Measurements from ENCODE around the gene NR4A3. TPM values are rescaled to one million over a fixed set of nuclear protein-coding genes. Genes with fewer than 3 reads are reported as not detected.

NR4A3 gene
- total and polyA plus RNA-seq, 9 of the 15 experiments (the other 6 are each of a cell fraction or from before 2014, with no cell fraction given), result 0.04 to 0.07 TPM; not detected in 7

DNA sequence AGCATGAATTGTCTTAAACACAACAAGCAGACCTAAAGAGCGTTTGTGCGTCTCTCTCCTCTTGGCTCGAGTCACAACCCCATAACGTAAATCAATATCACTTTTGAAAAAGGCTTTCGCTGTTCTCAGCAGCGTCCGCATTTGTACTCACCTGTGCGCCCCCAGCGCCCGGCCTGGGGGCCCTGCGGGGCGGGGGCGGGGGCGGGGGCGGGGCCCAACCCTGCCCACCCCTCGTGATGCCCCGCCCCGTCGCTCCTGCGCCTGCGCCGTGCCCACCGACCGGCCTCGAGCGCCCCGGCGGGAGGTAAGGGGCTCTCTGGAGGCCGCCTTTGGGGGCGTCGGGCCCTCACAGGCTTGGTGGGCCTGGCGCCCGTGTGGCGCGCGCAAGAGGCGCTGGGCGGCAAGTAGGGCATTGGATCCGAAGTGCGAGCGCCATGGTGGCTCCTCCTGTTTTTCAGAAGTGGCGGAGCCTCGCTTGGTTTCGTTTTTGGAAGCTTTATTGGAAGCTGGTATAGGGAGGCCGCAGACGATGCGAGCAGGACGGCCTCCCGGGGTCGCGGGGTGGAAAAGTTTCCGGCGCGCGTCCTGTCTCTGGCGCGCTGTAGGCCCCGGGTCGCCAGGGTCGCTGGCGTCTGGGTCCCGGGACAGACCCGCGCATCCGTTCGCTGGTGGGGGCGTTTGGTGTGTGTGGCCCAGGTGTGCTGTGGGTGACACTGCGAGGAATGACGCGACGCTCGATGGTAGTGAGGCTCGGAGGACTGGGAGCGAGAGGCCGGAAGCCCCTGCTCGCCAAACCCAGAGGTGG, 84.9 kb downstream of the NR4A3 start, which contains the start of gene STX17 (continued):
- TF ChIP-seq NONO (IDR thresholded peaks at IDR 0.05; ENCODE audit: low read depth in 2 of 2, low read length in 1 of 2) (no peak), ARID3B (CRISPR knock-in tag; IDR thresholded peaks at IDR 0.05; ENCODE audit: borderline replicate concordance) (no peak), KAT7 (CRISPR knock-in tag; IDR thresholded peaks at IDR 0.05; ENCODE audit: borderline replicate concordance) (no peak), NFXL1 (CRISPR knock-in tag; IDR thresholded peaks at IDR 0.05) (no peak), ZNF592 (IDR thresholded peaks at IDR 0.05) (no peak), MLLT1 (IDR thresholded peaks at IDR 0.05) (0 out of 4 replicates have a peak, but pooled peaks of 1 of the 2 experiments have one; percentile 36), CBX8 (IDR thresholded peaks at IDR 0.05; ENCODE audit: borderline replicate concordance, extremely low read depth, low read depth, low read length, poor library complexity, severe bottlenecking) (no peak), XRCC5 (IDR thresholded peaks at IDR 0.05; ENCODE audit: low read depth, low read length) (no peak), EWSR1 (IDR thresholded peaks at IDR 0.05; ENCODE audit: borderline replicate concordance, low read depth, partially characterized antibody) (no peak), BDP1 (IDR thresholded peaks at IDR 0.05; ENCODE audit: insufficient read depth, insufficient read length) (no peak), ZNF785 (CRISPR knock-in tag; IDR thresholded peaks at IDR 0.05) (no peak), IFI16 (CRISPR knock-in tag; IDR thresholded peaks at IDR 0.05) (no peak), SMAD3 (CRISPR knock-in tag; conservative IDR thresholded peaks at IDR 0.05) (no peak)
- TF ChIP-seq, protein P1, sequence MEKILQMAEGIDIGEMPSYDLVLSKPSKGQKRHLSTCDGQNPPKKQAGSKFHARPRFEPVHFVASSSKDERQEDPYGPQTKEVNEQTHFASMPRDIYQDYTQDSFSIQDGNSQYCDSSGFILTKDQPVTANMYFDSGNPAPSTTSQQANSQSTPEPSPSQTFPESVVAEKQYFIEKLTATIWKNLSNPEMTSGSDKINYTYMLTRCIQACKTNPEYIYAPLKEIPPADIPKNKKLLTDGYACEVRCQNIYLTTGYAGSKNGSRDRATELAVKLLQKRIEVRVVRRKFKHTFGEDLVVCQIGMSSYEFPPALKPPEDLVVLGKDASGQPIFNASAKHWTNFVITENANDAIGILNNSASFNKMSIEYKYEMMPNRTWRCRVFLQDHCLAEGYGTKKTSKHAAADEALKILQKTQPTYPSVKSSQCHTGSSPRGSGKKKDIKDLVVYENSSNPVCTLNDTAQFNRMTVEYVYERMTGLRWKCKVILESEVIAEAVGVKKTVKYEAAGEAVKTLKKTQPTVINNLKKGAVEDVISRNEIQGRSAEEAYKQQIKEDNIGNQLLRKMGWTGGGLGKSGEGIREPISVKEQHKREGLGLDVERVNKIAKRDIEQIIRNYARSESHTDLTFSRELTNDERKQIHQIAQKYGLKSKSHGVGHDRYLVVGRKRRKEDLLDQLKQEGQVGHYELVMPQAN (IDR thresholded peaks at IDR 0.05; ENCODE audit: borderline replicate concordance), result peak; percentile 61; the same call in 1 of the 2 replicates
- TF ChIP-seq, protein P2, sequence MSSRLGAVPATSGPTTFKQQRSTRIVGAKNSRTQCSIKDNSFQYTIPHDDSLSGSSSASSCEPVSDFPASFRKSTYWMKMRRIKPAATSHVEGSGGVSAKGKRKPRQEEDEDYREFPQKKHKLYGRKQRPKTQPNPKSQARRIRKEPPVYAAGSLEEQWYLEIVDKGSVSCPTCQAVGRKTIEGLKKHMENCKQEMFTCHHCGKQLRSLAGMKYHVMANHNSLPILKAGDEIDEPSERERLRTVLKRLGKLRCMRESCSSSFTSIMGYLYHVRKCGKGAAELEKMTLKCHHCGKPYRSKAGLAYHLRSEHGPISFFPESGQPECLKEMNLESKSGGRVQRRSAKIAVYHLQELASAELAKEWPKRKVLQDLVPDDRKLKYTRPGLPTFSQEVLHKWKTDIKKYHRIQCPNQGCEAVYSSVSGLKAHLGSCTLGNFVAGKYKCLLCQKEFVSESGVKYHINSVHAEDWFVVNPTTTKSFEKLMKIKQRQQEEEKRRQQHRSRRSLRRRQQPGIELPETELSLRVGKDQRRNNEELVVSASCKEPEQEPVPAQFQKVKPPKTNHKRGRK (tag; IDR thresholded peaks at IDR 0.05), result no peak
